ES-I3 (cell line): Measurements from ENCODE around the gene ANKRD39.

ENCODE experiments used
- H3K36me3 ChIP-seq: 2 replicates; pipeline ENCODE4 v1.6.1; 2013; ENCODE audit warnings: mild to moderate bottlenecking, low read length, control low read depth, moderate library complexity; ENCODE audit not compliant: insufficient read depth
- H3K4me1 ChIP-seq: 2 replicates; pipeline ENCODE4 v1.6.1; 2013; ENCODE audit warnings: mild to moderate bottlenecking, control low read depth, low read length; ENCODE audit not compliant: insufficient read depth
- H3K9ac ChIP-seq: 2 replicates; pipeline ENCODE4 v1.6.1; 2013; ENCODE audit warnings: low read depth, mild to moderate bottlenecking, low read length, moderate library complexity
- H3K9me3 ChIP-seq: 2 replicates; pipeline ENCODE4 v1.6.1; 2013; ENCODE audit warnings: mild to moderate bottlenecking, low read length, moderate library complexity; ENCODE audit not compliant: control insufficient read depth, insufficient read depth

The ANKRD39 gene

GRCh38 chr2:96881349-96882195, 23.8 kb upstream of the ANKRD39 start:
- peaks cover 21% of the 10 kb centered on the region for H3K4me1 ChIP-seq
- H3K36me3 ChIP-seq = no peaks in the 10 kb centered on the region
- no peak overlapping the region for H3K9ac ChIP-seq
- H3K9me3 ChIP-seq = no peaks in the 10 kb centered on the region

- H3K9ac ChIP-seq = no peak overlapping the region
- peaks cover 27% of the 10 kb centered on the region for H3K4me1 ChIP-seq
- H3K9me3 ChIP-seq = no peaks in the 10 kb centered on the region
- H3K36me3 ChIP-seq = no peaks in the 10 kb centered on the region
Measured at GRCh38 chr2:96880891-96881273, 23.1 kb upstream of the ANKRD39 start.

DNA sequence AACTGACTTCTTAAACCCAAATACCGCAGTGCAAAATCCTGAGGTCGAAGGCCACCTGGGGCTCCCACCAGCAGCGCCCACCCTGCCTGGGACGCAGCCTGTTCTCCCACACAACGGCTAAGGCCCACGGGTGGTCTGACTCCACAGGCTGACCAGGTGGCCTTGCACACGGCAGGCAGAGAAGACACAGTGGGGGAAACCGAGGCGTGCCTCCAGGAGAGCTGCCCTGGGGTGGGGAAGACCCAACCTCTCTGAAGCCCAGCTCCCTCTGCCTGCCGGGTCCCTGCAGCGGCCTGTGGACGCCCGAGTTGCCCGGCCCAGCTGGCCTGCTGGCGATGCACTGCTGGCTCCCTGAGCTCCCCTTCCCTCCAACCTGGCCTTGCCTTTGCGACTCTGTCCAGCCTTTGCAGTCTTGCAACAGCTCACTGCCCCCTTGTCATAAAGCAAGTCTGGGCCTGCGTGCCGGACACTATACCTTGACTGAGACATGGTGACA, 21.8 kb upstream of the ANKRD39 start:
- Histone ChIP-seq H3K9me3 (no peaks in the 10 kb centered on the region), H3K36me3 (no peaks in the 10 kb centered on the region), H3K4me1 (peaks cover 39% of the 10 kb centered on the region), H3K9ac (no peak overlapping the region)

DNA sequence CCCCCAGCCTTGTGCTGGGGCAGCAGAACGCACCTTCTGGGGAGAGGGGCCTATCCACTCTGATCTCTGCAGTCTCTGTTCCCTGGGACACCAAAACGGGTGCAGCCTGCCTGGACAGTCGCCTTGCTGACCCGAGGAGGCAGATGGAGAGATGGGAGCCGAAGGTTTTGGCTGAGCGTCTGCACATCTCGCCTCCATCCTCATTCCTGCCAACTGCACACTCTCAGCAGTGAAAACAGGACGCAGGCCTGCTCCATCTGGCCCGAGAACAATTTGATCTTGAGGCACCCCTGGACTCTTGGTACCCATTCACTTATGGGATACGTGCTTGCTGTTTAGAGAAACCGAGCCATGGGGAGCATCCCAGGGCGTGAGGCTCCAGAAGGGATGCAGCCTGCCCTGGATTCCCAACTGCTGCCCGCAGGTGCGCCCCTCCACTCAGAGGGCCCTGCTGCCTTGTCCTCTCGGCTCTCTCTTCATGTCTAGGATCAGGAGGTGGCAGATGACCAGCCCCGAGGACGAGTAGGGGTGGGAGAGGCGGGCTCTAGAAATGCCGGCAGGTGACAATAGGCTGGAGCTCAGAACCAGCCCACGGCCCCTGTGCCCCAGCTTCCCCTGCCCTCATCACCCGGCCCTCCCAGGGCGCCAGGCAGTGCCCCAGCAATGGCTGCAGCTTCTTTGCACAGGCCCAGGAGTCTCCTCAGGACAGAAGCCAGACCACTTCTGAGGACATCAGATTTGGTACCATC, 21.2 kb upstream of the ANKRD39 start:
- no peaks in the 10 kb centered on the region for H3K36me3 ChIP-seq
- H3K9ac ChIP-seq = no peak overlapping the region
- H3K9me3 ChIP-seq = no peaks in the 10 kb centered on the region
- peaks cover 46% of the 10 kb centered on the region for H3K4me1 ChIP-seq

- peaks cover 51% of the 10 kb centered on the region for H3K4me1 ChIP-seq
- H3K9me3 ChIP-seq = no peaks in the 10 kb centered on the region
- no peak overlapping the region for H3K9ac ChIP-seq
- no peaks in the 10 kb centered on the region for H3K36me3 ChIP-seq
Measured at GRCh38 chr2:96878171-96878570, 20.4 kb upstream of the ANKRD39 start.

DNA sequence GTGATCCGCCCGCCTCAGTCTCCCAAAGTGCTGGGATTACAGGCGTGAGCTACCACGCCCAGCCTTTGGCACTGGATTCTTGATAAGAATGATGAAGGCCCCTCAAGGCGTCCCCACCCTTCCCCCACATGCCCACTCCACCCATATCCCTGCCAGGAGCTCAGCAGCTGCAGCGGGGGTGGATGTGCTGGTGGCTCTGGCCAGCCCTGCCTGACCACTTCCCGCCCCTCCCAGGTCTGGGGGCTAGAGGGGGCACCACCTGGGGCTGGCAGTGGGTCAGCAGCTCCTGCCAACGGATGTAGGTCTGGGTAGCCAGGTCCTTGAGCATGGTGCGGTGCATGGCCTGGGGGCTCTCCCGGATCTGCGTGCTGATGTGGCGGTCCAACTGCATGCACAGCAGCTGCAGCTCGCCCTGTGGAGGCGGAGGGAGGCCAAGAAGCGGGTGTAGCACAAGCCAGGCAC, 19.8 kb upstream of the ANKRD39 start:
- peaks cover 50% of the 10 kb centered on the region; the same call in 1 of the 2 replicates for H3K4me1 ChIP-seq
- H3K9ac ChIP-seq = no peak overlapping the region
- no peaks in the 10 kb centered on the region for H3K36me3 ChIP-seq
- no peaks in the 10 kb centered on the region for H3K9me3 ChIP-seq

GRCh38 chr2:96877042-96877451, 19.2 kb upstream of the ANKRD39 start:
- no peaks in the 10 kb centered on the region for H3K36me3 ChIP-seq
- H3K9me3 ChIP-seq = no peaks in the 10 kb centered on the region
- no peak overlapping the region for H3K9ac ChIP-seq
- peaks cover 44% of the 10 kb centered on the region; the same call in 1 of the 2 replicates for H3K4me1 ChIP-seq

DNA sequence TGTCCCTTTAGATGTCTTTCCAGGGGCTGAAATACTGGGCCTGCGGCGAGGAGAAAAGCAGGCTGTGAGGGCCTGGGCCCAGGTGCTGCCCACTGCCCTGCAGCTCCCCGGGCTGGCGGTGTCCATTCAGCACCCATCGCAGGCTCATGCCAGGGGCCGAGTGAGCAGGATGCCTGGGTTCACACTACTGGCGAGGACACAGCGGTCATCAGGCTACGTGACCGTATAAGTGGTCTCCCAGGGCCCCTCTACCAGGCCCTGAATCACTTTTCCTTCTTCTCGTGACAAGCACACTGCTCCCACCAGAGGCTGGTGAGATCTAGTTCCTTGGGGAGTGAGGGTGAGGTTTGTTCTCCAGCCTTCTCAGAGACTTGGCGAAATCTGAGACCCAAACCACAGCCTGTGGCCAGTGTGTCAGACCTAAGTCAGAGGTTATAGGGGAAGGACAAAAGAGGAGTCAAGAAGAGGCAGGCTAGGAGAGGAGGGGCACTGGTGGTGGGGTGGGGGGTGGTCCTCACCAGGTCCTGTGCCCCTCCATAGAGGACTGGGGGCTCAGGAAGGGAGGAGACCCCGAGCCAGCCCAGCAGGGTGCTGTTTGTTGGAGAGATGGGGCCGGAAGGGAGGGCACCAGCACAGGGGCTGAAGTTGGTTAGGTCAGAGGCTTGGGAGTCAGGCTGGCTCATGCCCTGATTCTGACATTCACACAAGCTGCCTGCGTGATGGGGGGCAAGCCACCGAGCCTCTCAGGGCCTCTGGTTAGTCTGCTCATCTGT, 18.6 kb upstream of the ANKRD39 start:
- no peak overlapping the region for H3K9ac ChIP-seq
- no peaks in the 10 kb centered on the region for H3K36me3 ChIP-seq
- H3K4me1 ChIP-seq = peaks cover 40% of the 10 kb centered on the region; the same call in 1 of the 2 replicates
- H3K9me3 ChIP-seq = no peaks in the 10 kb centered on the region

DNA sequence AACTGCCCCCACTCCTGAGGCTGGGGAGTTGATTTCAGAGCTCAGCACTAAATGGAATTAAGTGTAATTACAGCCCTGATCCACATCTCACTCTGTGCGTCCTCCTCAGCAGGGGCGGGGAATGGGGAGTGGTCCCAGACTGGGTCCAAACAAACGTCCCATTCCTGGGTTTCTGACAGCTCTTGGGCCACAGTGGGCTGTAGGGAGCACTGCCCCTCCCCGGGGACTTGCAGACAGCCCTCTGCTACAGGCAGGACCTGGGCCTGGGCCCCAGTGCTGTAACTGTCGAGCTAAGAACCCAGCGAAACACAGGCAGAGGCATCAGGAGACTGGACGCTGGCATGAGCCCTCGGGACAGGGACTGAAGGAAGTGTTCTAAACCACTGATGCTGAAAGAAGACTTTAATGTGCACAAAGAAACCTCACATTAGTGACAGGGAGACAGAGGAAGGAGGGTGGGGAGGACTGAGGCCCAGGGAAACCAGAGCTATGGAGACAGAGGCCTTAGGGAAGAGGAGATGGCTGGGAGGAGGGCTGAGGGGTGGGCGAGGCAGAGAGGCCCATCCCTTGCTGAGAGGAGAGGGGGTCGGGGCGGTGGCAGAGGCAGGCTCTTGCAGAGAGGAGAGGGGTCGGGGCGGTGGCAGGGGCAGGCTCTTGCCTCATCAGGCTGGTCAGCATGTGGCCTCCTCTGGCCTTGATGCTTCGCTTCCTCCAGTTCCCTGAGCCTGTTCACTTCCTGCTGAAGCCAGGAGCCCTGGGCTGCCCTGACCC, 17.9 kb upstream of the ANKRD39 start:
- Histone ChIP-seq H3K4me1 (peaks cover 42% of the 10 kb centered on the region), H3K9ac (no peak overlapping the region), H3K9me3 (no peaks in the 10 kb centered on the region), H3K36me3 (no peaks in the 10 kb centered on the region)

- no peaks in the 10 kb centered on the region for H3K9me3 ChIP-seq
- H3K9ac ChIP-seq = no peak overlapping the region
- H3K36me3 ChIP-seq = no peaks in the 10 kb centered on the region
- H3K4me1 ChIP-seq = peaks cover 44% of the 10 kb centered on the region
Measured at GRCh38 chr2:96874198-96874831, 16.5 kb upstream of the ANKRD39 start.

DNA sequence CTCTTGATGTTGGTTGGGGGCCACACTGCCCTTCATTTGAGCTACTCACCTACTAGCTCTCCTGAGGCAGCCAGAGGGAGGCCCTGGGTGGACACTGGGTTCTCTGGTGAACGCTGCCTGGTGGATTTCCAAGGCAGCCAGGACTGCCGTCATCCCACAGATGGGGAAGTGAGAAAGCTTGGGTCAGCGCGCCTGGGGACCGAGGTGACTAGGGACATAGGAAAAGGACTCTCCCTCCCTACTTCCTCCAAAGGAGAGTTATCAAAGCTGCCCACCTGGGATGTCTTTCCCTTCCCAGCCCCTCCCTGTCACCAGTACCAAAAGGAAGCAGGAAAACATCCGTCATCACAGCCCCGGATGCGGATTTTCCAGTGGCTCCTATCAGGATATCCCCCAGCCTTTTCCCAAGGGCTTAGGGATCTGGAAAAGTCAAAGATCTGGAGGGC, 15.9 kb upstream of the ANKRD39 start:
- H3K36me3 ChIP-seq = no peaks in the 10 kb centered on the region
- no peaks in the 10 kb centered on the region for H3K9me3 ChIP-seq
- peaks cover 44% of the 10 kb centered on the region for H3K4me1 ChIP-seq
- no peak overlapping the region for H3K9ac ChIP-seq

- Histone ChIP-seq H3K9me3 (no peaks in the 10 kb centered on the region), H3K36me3 (no peaks in the 10 kb centered on the region), H3K9ac (no peak overlapping the region), H3K4me1 (peaks cover 44% of the 10 kb centered on the region)
Measured at GRCh38 chr2:96872591-96873349, 15.0 kb upstream of the ANKRD39 start.
